H1 (cell line): ENCODE data around the gene FOSB. TPM values are rescaled to one million over a fixed set of nuclear protein-coding genes. Genes with fewer than 3 reads are reported as not detected.

ENCODE experiments used
- CBX8 ChIP-seq: fragments of 300-800, 300-1000 bp; sonication (generic); IDR thresholded peaks from 2 replicates; pipeline ENCODE4 v1.7.1; 2016; ENCODE audit warnings: low read depth, low read length, borderline replicate concordance
- HDAC6 ChIP-seq: IDR thresholded peaks from one replicate; pipeline ENCODE4 v1.7.1; 2012; ENCODE audit warnings: low read depth, mild to moderate bottlenecking, inconsistent platforms, low read length, moderate library complexity
- NANOG ChIP-seq: IDR thresholded peaks from 2 replicates; pipeline ENCODE4 v1.6.1; 2011; ENCODE audit warnings: low read length, low read depth, mild to moderate bottlenecking, inconsistent platforms; ENCODE audit not compliant: insufficient read depth, poor library complexity, severe bottlenecking
- POU5F1 ChIP-seq: IDR thresholded peaks from 2 replicates; pipeline ENCODE4 v1.6.1; 2011; ENCODE audit warnings: low read depth, mild to moderate bottlenecking, low read length, moderate library complexity
- RBBP5 ChIP-seq: IDR thresholded peaks from 2 replicates; pipeline ENCODE4 v1.7.1; 2012; ENCODE audit warnings: low read depth, mild to moderate bottlenecking, inconsistent platforms, low read length, moderate library complexity, borderline replicate concordance
- RFX5 ChIP-seq: IDR thresholded peaks from 2 replicates; pipeline ENCODE4 v1.6.1; 2011; ENCODE audit warnings: low read depth, low read length, improper control_type of control experiment, borderline replicate concordance
- polyA plus RNA-seq, 7 experiments: library from polyadenylated mRNA; depleted of rRNA in 3 of 7; stranded (reverse) in 5 of 7; unstranded in 2 of 7; fragments of >200 nt in 5 of 7; fragments of 200-250 nt in 2 of 7; gene quantifications; 1 replicate in 5 of 7; 2 replicates in 1 of 7; 4 replicates in 1 of 7; pipeline versions ENCODE4 v1.2.1 to v1.2.3, GENCODE V29; 2011 to 2013; ENCODE audit warnings: missing spikeins in 2 of 7, mixed read lengths in 2 of 7
- total RNA-seq: library from RNA; stranded (reverse); fragmentation: NEBNext Ultra II Directional; extraction: Animal tissue kit (Norgen Biotek cat#: 25700); gene quantifications from 2 replicates; pipeline ENCODE4 v1.2.1, GENCODE V29; 2021
- TF ChIP-seq, protein P1 (sequence below): fragments of 300-600 bp; sonication (generic); IDR thresholded peaks from 2 replicates; pipeline ENCODE4 v1.7.1; 2012; ENCODE audit warnings: low read length, moderate library complexity, mild to moderate bottlenecking, inconsistent platforms; ENCODE audit not compliant: insufficient replicate concordance
- TF ChIP-seq, protein P2 (sequence below): IDR thresholded peaks from 2 replicates; pipeline ENCODE4 v1.6.1; 2012; ENCODE audit warnings: inconsistent platforms

Gene FOSB
- total and polyA plus RNA-seq, 2 of the 8 experiments (the other 6 are each of a cell fraction or from before 2014, with no cell fraction given) = 0.44 to 2.7 TPM

DNA sequence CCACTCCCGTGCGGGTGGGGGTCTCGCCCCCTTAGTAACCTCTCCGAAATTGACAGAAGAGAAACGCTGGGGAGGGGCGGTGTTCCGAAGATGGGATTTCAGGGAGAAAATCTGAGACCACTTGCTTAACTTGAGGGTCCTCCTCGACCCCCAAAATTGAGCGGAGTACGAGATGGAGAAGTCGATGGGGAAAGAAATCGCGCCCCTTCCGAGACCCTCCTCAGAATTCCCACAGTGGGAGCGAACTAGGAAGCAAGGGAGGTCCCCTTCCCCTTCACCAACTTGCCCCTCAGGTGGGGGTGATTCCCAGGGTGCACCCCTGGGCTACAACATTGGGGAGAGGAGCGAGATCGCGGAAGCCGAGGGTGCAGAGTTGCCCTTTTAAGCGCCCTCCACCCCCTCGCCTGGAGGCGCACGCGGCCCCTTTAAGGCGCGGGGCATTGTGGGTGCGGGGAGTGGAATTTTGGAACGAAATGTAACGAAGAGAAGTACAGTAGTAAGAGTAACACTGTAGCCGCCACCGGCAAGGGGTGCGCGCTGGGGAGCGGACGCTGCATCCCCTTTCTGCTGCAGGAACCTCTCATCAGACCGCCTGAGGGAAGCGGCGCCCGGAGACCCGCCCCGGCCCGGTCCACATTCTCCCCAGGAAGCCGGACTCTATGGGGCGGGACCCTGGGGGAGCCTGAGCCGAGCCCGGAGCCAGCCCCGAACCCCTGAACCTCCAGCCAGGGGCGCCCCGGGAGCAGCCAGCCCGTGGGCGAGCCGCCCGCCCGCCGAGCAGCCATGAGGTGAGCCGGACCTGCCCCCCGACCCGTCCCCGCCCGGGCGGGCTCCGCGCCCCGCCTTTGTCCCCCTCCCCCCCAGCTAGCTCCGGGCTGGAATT, 39.4 kb downstream of the FOSB start, which contains the start of gene VASP (continued):
- TF ChIP-seq, protein P1, sequence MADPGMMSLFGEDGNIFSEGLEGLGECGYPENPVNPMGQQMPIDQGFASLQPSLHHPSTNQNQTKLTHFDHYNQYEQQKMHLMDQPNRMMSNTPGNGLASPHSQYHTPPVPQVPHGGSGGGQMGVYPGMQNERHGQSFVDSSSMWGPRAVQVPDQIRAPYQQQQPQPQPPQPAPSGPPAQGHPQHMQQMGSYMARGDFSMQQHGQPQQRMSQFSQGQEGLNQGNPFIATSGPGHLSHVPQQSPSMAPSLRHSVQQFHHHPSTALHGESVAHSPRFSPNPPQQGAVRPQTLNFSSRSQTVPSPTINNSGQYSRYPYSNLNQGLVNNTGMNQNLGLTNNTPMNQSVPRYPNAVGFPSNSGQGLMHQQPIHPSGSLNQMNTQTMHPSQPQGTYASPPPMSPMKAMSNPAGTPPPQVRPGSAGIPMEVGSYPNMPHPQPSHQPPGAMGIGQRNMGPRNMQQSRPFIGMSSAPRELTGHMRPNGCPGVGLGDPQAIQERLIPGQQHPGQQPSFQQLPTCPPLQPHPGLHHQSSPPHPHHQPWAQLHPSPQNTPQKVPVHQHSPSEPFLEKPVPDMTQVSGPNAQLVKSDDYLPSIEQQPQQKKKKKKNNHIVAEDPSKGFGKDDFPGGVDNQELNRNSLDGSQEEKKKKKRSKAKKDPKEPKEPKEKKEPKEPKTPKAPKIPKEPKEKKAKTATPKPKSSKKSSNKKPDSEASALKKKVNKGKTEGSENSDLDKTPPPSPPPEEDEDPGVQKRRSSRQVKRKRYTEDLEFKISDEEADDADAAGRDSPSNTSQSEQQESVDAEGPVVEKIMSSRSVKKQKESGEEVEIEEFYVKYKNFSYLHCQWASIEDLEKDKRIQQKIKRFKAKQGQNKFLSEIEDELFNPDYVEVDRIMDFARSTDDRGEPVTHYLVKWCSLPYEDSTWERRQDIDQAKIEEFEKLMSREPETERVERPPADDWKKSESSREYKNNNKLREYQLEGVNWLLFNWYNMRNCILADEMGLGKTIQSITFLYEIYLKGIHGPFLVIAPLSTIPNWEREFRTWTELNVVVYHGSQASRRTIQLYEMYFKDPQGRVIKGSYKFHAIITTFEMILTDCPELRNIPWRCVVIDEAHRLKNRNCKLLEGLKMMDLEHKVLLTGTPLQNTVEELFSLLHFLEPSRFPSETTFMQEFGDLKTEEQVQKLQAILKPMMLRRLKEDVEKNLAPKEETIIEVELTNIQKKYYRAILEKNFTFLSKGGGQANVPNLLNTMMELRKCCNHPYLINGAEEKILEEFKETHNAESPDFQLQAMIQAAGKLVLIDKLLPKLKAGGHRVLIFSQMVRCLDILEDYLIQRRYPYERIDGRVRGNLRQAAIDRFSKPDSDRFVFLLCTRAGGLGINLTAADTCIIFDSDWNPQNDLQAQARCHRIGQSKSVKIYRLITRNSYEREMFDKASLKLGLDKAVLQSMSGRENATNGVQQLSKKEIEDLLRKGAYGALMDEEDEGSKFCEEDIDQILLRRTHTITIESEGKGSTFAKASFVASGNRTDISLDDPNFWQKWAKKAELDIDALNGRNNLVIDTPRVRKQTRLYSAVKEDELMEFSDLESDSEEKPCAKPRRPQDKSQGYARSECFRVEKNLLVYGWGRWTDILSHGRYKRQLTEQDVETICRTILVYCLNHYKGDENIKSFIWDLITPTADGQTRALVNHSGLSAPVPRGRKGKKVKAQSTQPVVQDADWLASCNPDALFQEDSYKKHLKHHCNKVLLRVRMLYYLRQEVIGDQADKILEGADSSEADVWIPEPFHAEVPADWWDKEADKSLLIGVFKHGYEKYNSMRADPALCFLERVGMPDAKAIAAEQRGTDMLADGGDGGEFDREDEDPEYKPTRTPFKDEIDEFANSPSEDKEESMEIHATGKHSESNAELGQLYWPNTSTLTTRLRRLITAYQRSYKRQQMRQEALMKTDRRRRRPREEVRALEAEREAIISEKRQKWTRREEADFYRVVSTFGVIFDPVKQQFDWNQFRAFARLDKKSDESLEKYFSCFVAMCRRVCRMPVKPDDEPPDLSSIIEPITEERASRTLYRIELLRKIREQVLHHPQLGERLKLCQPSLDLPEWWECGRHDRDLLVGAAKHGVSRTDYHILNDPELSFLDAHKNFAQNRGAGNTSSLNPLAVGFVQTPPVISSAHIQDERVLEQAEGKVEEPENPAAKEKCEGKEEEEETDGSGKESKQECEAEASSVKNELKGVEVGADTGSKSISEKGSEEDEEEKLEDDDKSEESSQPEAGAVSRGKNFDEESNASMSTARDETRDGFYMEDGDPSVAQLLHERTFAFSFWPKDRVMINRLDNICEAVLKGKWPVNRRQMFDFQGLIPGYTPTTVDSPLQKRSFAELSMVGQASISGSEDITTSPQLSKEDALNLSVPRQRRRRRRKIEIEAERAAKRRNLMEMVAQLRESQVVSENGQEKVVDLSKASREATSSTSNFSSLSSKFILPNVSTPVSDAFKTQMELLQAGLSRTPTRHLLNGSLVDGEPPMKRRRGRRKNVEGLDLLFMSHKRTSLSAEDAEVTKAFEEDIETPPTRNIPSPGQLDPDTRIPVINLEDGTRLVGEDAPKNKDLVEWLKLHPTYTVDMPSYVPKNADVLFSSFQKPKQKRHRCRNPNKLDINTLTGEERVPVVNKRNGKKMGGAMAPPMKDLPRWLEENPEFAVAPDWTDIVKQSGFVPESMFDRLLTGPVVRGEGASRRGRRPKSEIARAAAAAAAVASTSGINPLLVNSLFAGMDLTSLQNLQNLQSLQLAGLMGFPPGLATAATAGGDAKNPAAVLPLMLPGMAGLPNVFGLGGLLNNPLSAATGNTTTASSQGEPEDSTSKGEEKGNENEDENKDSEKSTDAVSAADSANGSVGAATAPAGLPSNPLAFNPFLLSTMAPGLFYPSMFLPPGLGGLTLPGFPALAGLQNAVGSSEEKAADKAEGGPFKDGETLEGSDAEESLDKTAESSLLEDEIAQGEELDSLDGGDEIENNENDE = no peak
- TF ChIP-seq POU5F1 = no peak
- no peak for TF ChIP-seq CBX8
- no peak for TF ChIP-seq NANOG
- TF ChIP-seq, protein P2, sequence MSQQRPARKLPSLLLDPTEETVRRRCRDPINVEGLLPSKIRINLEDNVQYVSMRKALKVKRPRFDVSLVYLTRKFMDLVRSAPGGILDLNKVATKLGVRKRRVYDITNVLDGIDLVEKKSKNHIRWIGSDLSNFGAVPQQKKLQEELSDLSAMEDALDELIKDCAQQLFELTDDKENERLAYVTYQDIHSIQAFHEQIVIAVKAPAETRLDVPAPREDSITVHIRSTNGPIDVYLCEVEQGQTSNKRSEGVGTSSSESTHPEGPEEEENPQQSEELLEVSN = peak; percentile 82
- TF ChIP-seq RBBP5 = peak; percentile 51; the same call in 1 of the 2 replicates
- TF ChIP-seq HDAC6 = no peak
- no peak for TF ChIP-seq RFX5
